Smooth muscle cell (in vitro differentiated cells): ENCODE measurements around the gene NPC2. TPM values are rescaled to one million over a fixed set of nuclear protein-coding genes. Genes with fewer than 3 reads are reported as not detected.

Experiments
- DNase-seq: peaks from one replicate; lab custom pipeline; 2025; ENCODE audit not compliant: unreplicated experiment; lab: John Stamatoyannopoulos, UW
- H2AFZ ChIP-seq: fragments of 200-600 bp; sonication (generic); 2 replicates; pipeline ENCODE4 v1.6.0; 2016; ENCODE audit warnings: antibody characterized with exemption, low read depth, mild to moderate bottlenecking
- H3F3A ChIP-seq: fragments of 200-600 bp; sonication (generic); 2 replicates; pipeline ENCODE4 v1.6.0; 2017; ENCODE audit warnings: antibody characterized with exemption, low read depth
- H3K27ac ChIP-seq: fragments of 200-600 bp; sonication (generic); 2 replicates; pipeline ENCODE4 v1.5.1; 2016; ENCODE audit warnings: low read depth, mild to moderate bottlenecking
- H3K27me3 ChIP-seq: fragments of 200-600 bp; sonication (generic); 2 replicates; pipeline ENCODE4 v1.6.1; 2016; ENCODE audit warnings: low read depth, mild to moderate bottlenecking
- H3K36me3 ChIP-seq: fragments of 200-600 bp; sonication (generic); 2 replicates; pipeline ENCODE4 v1.5.1; 2016; ENCODE audit warnings: low read depth
- H3K4me1 ChIP-seq: fragments of 200-600 bp; sonication (generic); 2 replicates; pipeline ENCODE4 v1.5.1; 2016; ENCODE audit warnings: low read depth
- H3K4me2 ChIP-seq: fragments of 200-600 bp; sonication (generic); 2 replicates; pipeline ENCODE4 v1.6.0; 2016; ENCODE audit warnings: mild to moderate bottlenecking
- H3K4me3 ChIP-seq: fragments of 200-600 bp; sonication (generic); 2 replicates; pipeline ENCODE4 v1.5.1; 2016; ENCODE audit warnings: mild to moderate bottlenecking
- H3K79me2 ChIP-seq: fragments of 200-600 bp; sonication (generic); 2 replicates; pipeline ENCODE4 v1.6.0; 2016; ENCODE audit warnings: low read depth, mild to moderate bottlenecking
- H3K9ac ChIP-seq: fragments of 200-600 bp; sonication (generic); 2 replicates; pipeline ENCODE4 v1.6.0; 2016; ENCODE audit warnings: low read depth
- H3K9me3 ChIP-seq: fragments of 200-600 bp; sonication (generic); replicated peaks from 2 replicates; pipeline ENCODE4 v1.5.1; 2016; ENCODE audit warnings: low read depth
- H4K20me1 ChIP-seq: fragments of 200-600 bp; sonication (generic); 2 replicates; pipeline ENCODE4 v1.6.0; 2016; ENCODE audit warnings: low read depth
- CTCF ChIP-seq: fragments of 200-600 bp; sonication (generic); IDR thresholded peaks from 2 replicates; pipeline ENCODE4 v1.5.1; 2017; ENCODE audit warnings: borderline replicate concordance, mild to moderate bottlenecking, antibody characterized with exemption; ENCODE audit not compliant: insufficient read depth, poor library complexity, severe bottlenecking
- WGBS: methylation state at CpG from one replicate; pipeline ENCODE4 v1.1.7; 2016; ENCODE audit warnings: low lambda C conversion rate; 5-methylcytosine and 5-hydroxymethylcytosine counted together
- polyA plus RNA-seq: library from polyadenylated mRNA; unstranded; fragments of >200 nt; fragmentation: Nextera tagmentation; extraction: Ambion mirVana; gene quantifications from 2 replicates; pipeline ENCODE4 v1.2.1, GENCODE V29; 2016
- total RNA-seq: library from RNA; depleted of rRNA; stranded (reverse); fragments of >200 nt; gene quantifications from 2 replicates; pipeline ENCODE4 v1.2.3, GENCODE V29; 2014

Gene NPC2
- total and polyA plus RNA-seq, 2 experiments from 2014 or later: 137 to 496 TPM

GRCh38 chr14:74500417-74501134, 7.5 kb upstream of the NPC2 start:
- no peak for TF ChIP-seq CTCF

GRCh38 chr14:74495356-74495755, 2.3 kb upstream of the NPC2 start:
- no peak overlapping the region for H3K27ac ChIP-seq
- 35% methylated on average over 2 of the region's 2 CpGs for WGBS
- H3K4me3 ChIP-seq: no peak overlapping the region
- H3K4me1 ChIP-seq: peaks cover 13% of the 10 kb centered on the region
- H3K9ac ChIP-seq: no peak overlapping the region
- peaks cover 18% of the 10 kb centered on the region for H3F3A ChIP-seq
- H2AFZ ChIP-seq: no peak overlapping the region
- no peaks in the 10 kb centered on the region for H3K36me3 ChIP-seq
- peaks cover 4% of the 10 kb centered on the region for H3K79me2 ChIP-seq
- H4K20me1 ChIP-seq: peaks cover 13% of the 10 kb centered on the region
- H3K4me2 ChIP-seq: no peak overlapping the region
- peaks cover 5% of the 10 kb centered on the region for H3K27me3 ChIP-seq
- H3K9me3 ChIP-seq: no peaks in the 10 kb centered on the region
- no peak for TF ChIP-seq CTCF
- DNase-seq: no peak

More at GRCh38 chr14:74500417-74501134, 7.5 kb upstream of the NPC2 start:
- WGBS: 84% methylated on average over 10 of the region's 10 CpGs
- no peak overlapping the region for H3K4me3 ChIP-seq
- H3K4me2 ChIP-seq: no peak overlapping the region
- H3K27me3 ChIP-seq: no peaks in the 10 kb centered on the region
- no peaks in the 10 kb centered on the region for H3K36me3 ChIP-seq
- H3K4me1 ChIP-seq: peaks cover 6% of the 10 kb centered on the region
- H3K9ac ChIP-seq: no peak overlapping the region
- no peaks in the 10 kb centered on the region for H3K9me3 ChIP-seq
- no peaks in the 10 kb centered on the region for H3K79me2 ChIP-seq
- H3F3A ChIP-seq: peaks cover 17% of the 10 kb centered on the region
- no peak overlapping the region for H2AFZ ChIP-seq
- no peak overlapping the region for H3K27ac ChIP-seq
- no peak for DNase-seq
- H4K20me1 ChIP-seq: no peaks in the 10 kb centered on the region

- H3K4me1 ChIP-seq: peaks cover 13% of the 10 kb centered on the region
- peak; percentile 98 for DNase-seq
- H4K20me1 ChIP-seq: peaks cover 23% of the 10 kb centered on the region
- no peaks in the 10 kb centered on the region for H3K9me3 ChIP-seq
- under 1% methylated on average over 49 of the region's 73 CpGs for WGBS
- peak within 1 kb of the TSS; percentile 93 for H3K4me2 ChIP-seq
- H3F3A ChIP-seq: peaks cover 13% of the 10 kb centered on the region
- H3K27ac ChIP-seq: peak within 1 kb of the TSS; percentile 64
- TF ChIP-seq CTCF: no peak
- peak within 1 kb of the TSS; percentile 82 for H3K4me3 ChIP-seq
- H3K27me3 ChIP-seq: peaks cover 5% of the 10 kb centered on the region
- peaks cover 4% of the 10 kb centered on the region for H3K79me2 ChIP-seq
- no peaks in the 10 kb centered on the region for H3K36me3 ChIP-seq
- H3K9ac ChIP-seq: peak within 1 kb of the TSS; percentile 83
- peak within 1 kb of the TSS; percentile 96 for H2AFZ ChIP-seq
Observed at GRCh38 chr14:74493343-74494261, 497 bp upstream of the NPC2 start, which contains the start of gene ISCA2. TSS of gene ISCA2 (plus strand) at chr14:74493765. CDS start at chr14:74493775, 10 bp downstream.
